GM06990 (cell line): Measurements from ENCODE around the gene PLA2G6.

ENCODE experiments used
- DNase-seq: peaks from one replicate; pipeline ENCODE4 v3.0.0-alpha.2; 2011; ENCODE audit not compliant: insufficient read length; ENCODE audit errors: extremely low read depth
- H3K27me3 ChIP-seq: replicated peaks from 2 replicates; pipeline ENCODE4 v1.6.0; 2011; ENCODE audit warnings: low read length; ENCODE audit not compliant: control insufficient read depth, insufficient read depth
- H3K36me3 ChIP-seq: 2 replicates; pipeline ENCODE4 v1.5.1; 2011; ENCODE audit warnings: low read length; ENCODE audit not compliant: control insufficient read depth, insufficient read depth
- H3K4me3 ChIP-seq: replicated peaks from 2 replicates; pipeline ENCODE4 v1.5.1; 2011; ENCODE audit warnings: low read depth, mild to moderate bottlenecking, control low read depth, low read length
- CTCF ChIP-seq: IDR thresholded peaks from 2 replicates; pipeline ENCODE4 v1.5.1; 2011; ENCODE audit warnings: low read length, control low read depth, mild to moderate bottlenecking, inconsistent platforms; ENCODE audit not compliant: insufficient read depth, poor library complexity, severe bottlenecking

Gene PLA2G6

GRCh38 chr22:38112381-38112780 is 69.2 kb downstream of the PLA2G6 start:
- no peak overlapping the region for H3K4me3 ChIP-seq
- no peak for TF ChIP-seq CTCF
- no peaks in the 10 kb centered on the region for H3K27me3 ChIP-seq
- peaks cover 1% of the 10 kb centered on the region for H3K36me3 ChIP-seq
- no peak for DNase-seq

- no peak for TF ChIP-seq CTCF
- H3K27me3 ChIP-seq = no peaks in the 10 kb centered on the region
- no peak for DNase-seq
- no peak overlapping the region for H3K4me3 ChIP-seq
- H3K36me3 ChIP-seq = peaks cover 1% of the 10 kb centered on the region
Observed at GRCh38 chr22:38111925-38112355, 69.7 kb downstream of the PLA2G6 start.

GRCh38 chr22:38110863-38111852 is 70.5 kb downstream of the PLA2G6 start:
- Histone ChIP-seq H3K4me3 (no peak overlapping the region), H3K36me3 (peaks cover 1% of the 10 kb centered on the region), H3K27me3 (no peaks in the 10 kb centered on the region)
- no peak for DNase-seq
- TF ChIP-seq CTCF = no peak

- DNase-seq = no peak
- TF ChIP-seq CTCF = no peak
- Histone ChIP-seq H3K4me3 (no peak within 1 kb of the TSS), H3K27me3 (no peaks in the 10 kb centered on the region), H3K36me3 (peaks cover 1% of the 10 kb centered on the region)
Observed at GRCh38 chr22:38110008-38110862, 71.4 kb downstream of the PLA2G6 start, which contains the start of gene BAIAP2L2. BAIAP2L2 (minus strand) TSS chr22:38110684; CDS start chr22:38110525, 159 bp downstream.

GRCh38 chr22:38109371-38110001 is 72.1 kb downstream of the PLA2G6 start:
- no peak for DNase-seq
- Histone ChIP-seq H3K36me3 (peaks cover 1% of the 10 kb centered on the region; the same call in 1 of the 2 replicates), H3K27me3 (no peaks in the 10 kb centered on the region), H3K4me3 (no peak overlapping the region)
- TF ChIP-seq CTCF = no peak
